ENCODE data around the gene PTPRT.

The PTPRT gene

GRCh38 chr20:42276718-42277602, 912.7 kb downstream of the PTPRT start:
- no peak for TF ChIP-seq MAX (IDR thresholded peaks at IDR 0.05; ENCODE audit: low read depth, low read length)
- TF ChIP-seq MYC (IDR thresholded peaks at IDR 0.05; ENCODE audit: low read depth, low read length) = no peak
- no peak for TF ChIP-seq CTCF (IDR thresholded peaks at IDR 0.05; ENCODE audit: low read depth, low read length)
- no peak for TF ChIP-seq POLR2A (IDR thresholded peaks at IDR 0.05; ENCODE audit: extremely low read depth, insufficient read length)
- no peak for DNase-seq (ENCODE audit: low read depth)
- no peak overlapping the region for H3K4me3 ChIP-seq (ENCODE audit: low read depth, low read length)

- no peak for DNase-seq (ENCODE audit: low read depth)
- H3K4me3 ChIP-seq (ENCODE audit: low read depth, low read length) = no peak overlapping the region
- TF ChIP-seq CTCF (IDR thresholded peaks at IDR 0.05; ENCODE audit: low read depth, low read length) = no peak
- no peak for TF ChIP-seq MYC (IDR thresholded peaks at IDR 0.05; ENCODE audit: low read depth, low read length)
- TF ChIP-seq MAX (IDR thresholded peaks at IDR 0.05; ENCODE audit: low read depth, low read length) = no peak
- TF ChIP-seq POLR2A (IDR thresholded peaks at IDR 0.05; ENCODE audit: extremely low read depth, insufficient read length) = no peak
Observed at GRCh38 chr20:42274986-42275385, 914.7 kb downstream of the PTPRT start.

- TF ChIP-seq MAX (IDR thresholded peaks at IDR 0.05; ENCODE audit: low read depth, low read length) (no peak), POLR2A (IDR thresholded peaks at IDR 0.05; ENCODE audit: extremely low read depth, insufficient read length) (no peak), CTCF (IDR thresholded peaks at IDR 0.05; ENCODE audit: low read depth, low read length) (no peak), MYC (IDR thresholded peaks at IDR 0.05; ENCODE audit: low read depth, low read length) (no peak)
- no peak for DNase-seq (ENCODE audit: low read depth)
- no peak overlapping the region for H3K4me3 ChIP-seq (ENCODE audit: low read depth, low read length)
Observed at GRCh38 chr20:42272516-42272915, 917.2 kb downstream of the PTPRT start.

DNA sequence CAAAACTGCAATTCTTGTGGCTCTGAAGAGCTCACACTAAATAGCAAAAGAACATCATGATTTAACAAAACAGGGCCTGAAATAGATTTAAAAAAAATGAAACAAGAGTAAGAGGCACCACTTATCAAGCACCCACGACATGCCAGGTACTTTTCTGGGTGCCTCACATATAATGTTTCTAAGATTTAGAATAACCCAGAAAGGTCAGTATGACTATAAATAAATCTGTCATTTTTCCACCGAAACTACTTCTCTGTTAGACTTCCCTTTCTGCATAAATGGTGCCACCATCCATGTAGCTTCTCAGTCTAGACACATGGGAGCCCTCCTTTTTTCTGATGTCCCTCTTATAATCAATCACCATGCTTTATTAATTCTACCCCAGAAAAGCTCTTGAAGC, 919.2 kb downstream of the PTPRT start:
- no peak for TF ChIP-seq POLR2A (IDR thresholded peaks at IDR 0.05; ENCODE audit: extremely low read depth, insufficient read length)
- TF ChIP-seq MYC (IDR thresholded peaks at IDR 0.05; ENCODE audit: low read depth, low read length) = no peak
- no peak for TF ChIP-seq CTCF (IDR thresholded peaks at IDR 0.05; ENCODE audit: low read depth, low read length)
- no peak for TF ChIP-seq MAX (IDR thresholded peaks at IDR 0.05; ENCODE audit: low read depth, low read length)
- H3K4me3 ChIP-seq (ENCODE audit: low read depth, low read length) = no peak overlapping the region
- no peak for DNase-seq (ENCODE audit: low read depth)

DNA sequence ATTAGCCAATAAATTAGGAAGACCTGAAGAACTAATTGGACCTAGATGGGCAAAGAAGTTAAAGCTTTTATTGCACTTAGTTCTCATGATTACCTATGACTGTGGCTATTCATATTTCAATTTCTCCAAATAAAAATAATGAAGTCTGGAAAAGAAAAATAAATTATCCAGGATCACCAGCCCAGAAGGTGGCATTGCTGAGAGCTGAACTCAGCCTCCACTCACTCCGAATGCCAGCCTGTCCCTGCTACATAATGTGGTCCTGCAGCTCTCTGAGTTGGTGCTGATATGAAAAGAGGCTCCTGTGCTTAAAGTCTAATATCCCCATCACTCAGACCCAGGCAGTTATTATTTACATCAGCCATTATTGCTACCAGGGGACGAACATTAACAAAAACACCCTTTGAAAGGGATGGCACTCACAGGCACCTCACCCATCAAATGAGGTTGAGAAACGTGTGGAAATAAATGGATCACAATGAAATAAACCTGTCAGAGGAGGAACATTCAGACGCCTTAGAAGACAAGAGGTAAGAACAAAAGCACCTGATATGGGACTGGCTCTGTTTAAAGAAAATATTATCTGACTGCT, 921.8 kb downstream of the PTPRT start:
- TF ChIP-seq MYC (IDR thresholded peaks at IDR 0.05; ENCODE audit: low read depth, low read length) (no peak), POLR2A (IDR thresholded peaks at IDR 0.05; ENCODE audit: extremely low read depth, insufficient read length) (no peak)
- no peak for DNase-seq (ENCODE audit: low read depth)
- H3K4me3 ChIP-seq (ENCODE audit: low read depth, low read length) = no peak overlapping the region

DNA sequence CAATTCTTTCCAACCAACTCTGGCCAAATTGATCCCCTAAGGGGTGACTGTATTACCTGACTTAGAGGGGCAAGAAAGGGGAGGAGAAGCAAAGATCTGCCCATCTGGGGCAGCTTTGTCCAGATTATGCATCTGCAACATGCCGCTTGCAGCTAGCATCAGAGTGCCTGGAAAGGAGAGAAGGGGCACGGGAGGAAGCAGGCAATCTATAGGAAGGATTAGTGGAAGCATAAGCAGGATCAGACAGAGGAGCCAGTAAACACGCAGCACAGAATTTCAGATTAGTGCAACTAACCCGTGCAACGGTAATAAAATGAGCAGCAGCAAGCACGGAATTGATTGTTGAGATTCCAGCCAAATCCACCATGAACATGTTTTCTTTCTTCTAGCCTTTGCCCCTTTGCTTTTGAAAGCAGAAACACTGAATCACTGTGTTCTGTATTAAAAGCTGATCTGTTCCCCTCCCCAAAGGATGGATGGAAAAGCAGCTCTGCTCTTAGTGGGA, 927.9 kb downstream of the PTPRT start:
- no peak for TF ChIP-seq POLR2A (IDR thresholded peaks at IDR 0.05; ENCODE audit: extremely low read depth, insufficient read length)
- TF ChIP-seq MAX (IDR thresholded peaks at IDR 0.05; ENCODE audit: low read depth, low read length) = no peak
- no peak for TF ChIP-seq CTCF (IDR thresholded peaks at IDR 0.05; ENCODE audit: low read depth, low read length)
- TF ChIP-seq MYC (IDR thresholded peaks at IDR 0.05; ENCODE audit: low read depth, low read length) = no peak
- H3K4me3 ChIP-seq (ENCODE audit: low read depth, low read length) = no peak overlapping the region
- no peak for DNase-seq (ENCODE audit: low read depth)

All from NB4 (cell line).